Measurements from ENCODE around the gene CCDC122. TPM values are rescaled to one million over a fixed set of nuclear protein-coding genes. Genes with fewer than 3 reads are reported as not detected.

CCDC122 gene
- total and polyA plus RNA-seq, 9 of the 15 experiments (the other 6 are each of a cell fraction or from before 2014, with no cell fraction given): not detected

DNA sequence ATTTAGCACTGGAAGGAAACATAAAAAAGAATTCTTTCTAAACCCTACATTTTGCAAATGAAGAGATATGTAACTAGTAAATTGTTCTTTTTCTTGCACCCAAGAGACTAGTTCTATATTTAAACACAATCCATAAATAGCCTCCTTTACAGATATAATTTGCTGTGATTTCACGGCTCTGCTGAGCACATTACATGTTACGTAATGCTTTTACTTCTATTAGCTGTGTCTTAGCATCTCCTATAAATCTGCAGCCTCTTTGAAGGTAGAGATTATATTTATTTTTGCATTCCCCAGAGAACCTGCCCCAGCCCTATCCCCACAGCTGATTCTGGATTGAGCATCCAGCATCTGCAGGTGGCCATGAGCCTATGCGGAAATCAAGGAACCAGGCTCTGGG, 32.3 kb upstream of the CCDC122 start:
- BruUV-seq (replicated peaks): no TSS peak
- no peak for FAIRE-seq
- CTCF ChIA-PET (ENCODE audit: low intra/inter-chr PET ratio): no interaction called here

More for the DNA sequence above, 32.3 kb upstream of the CCDC122 start:
- POLR2A ChIA-PET: interaction anchor here (0.6 to 1.0 kb wide), 2 partner anchors 10 to 531 kb away, joined by 3 read pairs; no protein-coding TSS in a partner anchor
- Histone ChIP-seq H3K27me3 (ENCODE audit: control insufficient read depth in 2 of 2, insufficient read depth in 2 of 2, low read length in 2 of 2) (no peaks in the 10 kb centered on the region; a peak in 1 of 5 replicates), H3K4me2 (ENCODE audit: insufficient read depth, low read length) (no peak overlapping the region), H3K4me1 (replicated peaks in 1 of 2; ENCODE audit: control insufficient read depth in 2 of 2, insufficient read depth in 2 of 2, low read length in 2 of 2) (no peaks in the 10 kb centered on the region), H3K9me3 (replicated peaks; ENCODE audit: control insufficient read depth, insufficient read depth, low read depth, low read length) (no peaks in the 10 kb centered on the region), H4K20me1 (replicated peaks; ENCODE audit: control insufficient read depth, insufficient read depth, low read length) (no peaks in the 10 kb centered on the region), H2AFZ (ENCODE audit: low read depth, low read length) (no peak overlapping the region), H3K79me2 (ENCODE audit: control insufficient read depth, insufficient read depth, low read length) (no peaks in the 10 kb centered on the region), H3K9ac (ENCODE audit: insufficient read depth in 1 of 2, low read depth in 2 of 2, low read length in 2 of 2) (no peak overlapping the region), H3K36me3 (ENCODE audit: control insufficient read depth, insufficient read depth, low read length) (no peaks in the 10 kb centered on the region), H3K27ac (ENCODE audit: extremely low read depth, low read depth, low read length) (no peak overlapping the region), H3K4me3 (no peak overlapping the region), H3K9me1 (ENCODE audit: control insufficient read depth, insufficient read depth, low read length) (no peaks in the 10 kb centered on the region)
- no peak for TF ChIP-seq MCM2 (IDR thresholded peaks at IDR 0.05; ENCODE audit: low read depth)
- TF ChIP-seq CTBP1 (IDR thresholded peaks at IDR 0.05; ENCODE audit: borderline replicate concordance): no peak
- TF ChIP-seq LCOR (CRISPR knock-in tag; IDR thresholded peaks at IDR 0.05): no peak
- TF ChIP-seq, protein P1, sequence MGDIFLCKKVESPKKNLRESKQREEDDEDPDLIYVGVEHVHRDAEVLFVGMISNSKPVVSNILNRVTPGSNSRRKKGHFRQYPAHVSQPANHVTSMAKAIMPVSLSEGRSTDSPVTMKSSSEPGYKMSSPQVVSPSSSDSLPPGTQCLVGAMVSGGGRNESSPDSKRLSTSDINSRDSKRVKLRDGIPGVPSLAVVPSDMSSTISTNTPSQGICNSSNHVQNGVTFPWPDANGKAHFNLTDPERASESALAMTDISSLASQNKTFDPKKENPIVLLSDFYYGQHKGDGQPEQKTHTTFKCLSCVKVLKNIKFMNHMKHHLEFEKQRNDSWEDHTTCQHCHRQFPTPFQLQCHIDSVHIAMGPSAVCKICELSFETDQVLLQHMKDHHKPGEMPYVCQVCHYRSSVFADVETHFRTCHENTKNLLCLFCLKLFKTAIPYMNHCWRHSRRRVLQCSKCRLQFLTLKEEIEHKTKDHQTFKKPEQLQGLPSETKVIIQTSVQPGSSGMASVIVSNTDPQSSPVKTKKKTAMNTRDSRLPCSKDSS (IDR thresholded peaks at IDR 0.05; ENCODE audit: low read depth, partially characterized antibody): no peak
- no peak for TF ChIP-seq CHCHD3 (CRISPR knock-in tag; IDR thresholded peaks at IDR 0.05)
- TF ChIP-seq DIDO1 (tag; IDR thresholded peaks at IDR 0.05; ENCODE audit: low read depth): no peak
- TF ChIP-seq, protein P2, sequence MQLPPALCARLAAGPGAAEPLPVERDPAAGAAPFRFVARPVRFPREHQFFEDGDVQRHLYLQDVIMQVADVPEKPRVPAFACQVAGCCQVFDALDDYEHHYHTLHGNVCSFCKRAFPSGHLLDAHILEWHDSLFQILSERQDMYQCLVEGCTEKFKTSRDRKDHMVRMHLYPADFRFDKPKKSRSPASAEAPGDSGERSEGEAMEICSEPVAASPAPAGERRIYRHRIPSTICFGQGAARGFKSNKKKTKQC (CRISPR knock-in tag; IDR thresholded peaks at IDR 0.05): no peak
- TF ChIP-seq, protein P3, sequence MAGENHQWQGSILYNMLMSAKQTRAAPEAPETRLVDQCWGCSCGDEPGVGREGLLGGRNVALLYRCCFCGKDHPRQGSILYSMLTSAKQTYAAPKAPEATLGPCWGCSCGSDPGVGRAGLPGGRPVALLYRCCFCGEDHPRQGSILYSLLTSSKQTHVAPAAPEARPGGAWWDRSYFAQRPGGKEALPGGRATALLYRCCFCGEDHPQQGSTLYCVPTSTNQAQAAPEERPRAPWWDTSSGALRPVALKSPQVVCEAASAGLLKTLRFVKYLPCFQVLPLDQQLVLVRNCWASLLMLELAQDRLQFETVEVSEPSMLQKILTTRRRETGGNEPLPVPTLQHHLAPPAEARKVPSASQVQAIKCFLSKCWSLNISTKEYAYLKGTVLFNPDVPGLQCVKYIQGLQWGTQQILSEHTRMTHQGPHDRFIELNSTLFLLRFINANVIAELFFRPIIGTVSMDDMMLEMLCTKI (IDR thresholded peaks at IDR 0.05; ENCODE audit: partially characterized antibody): no peak
- TF ChIP-seq BCOR (IDR thresholded peaks at IDR 0.05): no peak
- TF ChIP-seq GATAD2B (IDR thresholded peaks at IDR 0.05; ENCODE audit: borderline replicate concordance): no peak
- TF ChIP-seq, protein P4, sequence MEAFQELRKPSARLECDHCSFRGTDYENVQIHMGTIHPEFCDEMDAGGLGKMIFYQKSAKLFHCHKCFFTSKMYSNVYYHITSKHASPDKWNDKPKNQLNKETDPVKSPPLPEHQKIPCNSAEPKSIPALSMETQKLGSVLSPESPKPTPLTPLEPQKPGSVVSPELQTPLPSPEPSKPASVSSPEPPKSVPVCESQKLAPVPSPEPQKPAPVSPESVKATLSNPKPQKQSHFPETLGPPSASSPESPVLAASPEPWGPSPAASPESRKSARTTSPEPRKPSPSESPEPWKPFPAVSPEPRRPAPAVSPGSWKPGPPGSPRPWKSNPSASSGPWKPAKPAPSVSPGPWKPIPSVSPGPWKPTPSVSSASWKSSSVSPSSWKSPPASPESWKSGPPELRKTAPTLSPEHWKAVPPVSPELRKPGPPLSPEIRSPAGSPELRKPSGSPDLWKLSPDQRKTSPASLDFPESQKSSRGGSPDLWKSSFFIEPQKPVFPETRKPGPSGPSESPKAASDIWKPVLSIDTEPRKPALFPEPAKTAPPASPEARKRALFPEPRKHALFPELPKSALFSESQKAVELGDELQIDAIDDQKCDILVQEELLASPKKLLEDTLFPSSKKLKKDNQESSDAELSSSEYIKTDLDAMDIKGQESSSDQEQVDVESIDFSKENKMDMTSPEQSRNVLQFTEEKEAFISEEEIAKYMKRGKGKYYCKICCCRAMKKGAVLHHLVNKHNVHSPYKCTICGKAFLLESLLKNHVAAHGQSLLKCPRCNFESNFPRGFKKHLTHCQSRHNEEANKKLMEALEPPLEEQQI (IDR thresholded peaks at IDR 0.05): no peak
- TF ChIP-seq KHSRP (IDR thresholded peaks at IDR 0.05): no peak
- no peak for TF ChIP-seq PRMT5 (CRISPR knock-in tag; IDR thresholded peaks at IDR 0.05)
- TF ChIP-seq DMBX1 (CRISPR knock-in tag; IDR thresholded peaks at IDR 0.05; ENCODE audit: borderline replicate concordance): no peak
- no peak for TF ChIP-seq ELF2 (CRISPR knock-in tag; IDR thresholded peaks at IDR 0.05)
- TF ChIP-seq, protein P5, sequence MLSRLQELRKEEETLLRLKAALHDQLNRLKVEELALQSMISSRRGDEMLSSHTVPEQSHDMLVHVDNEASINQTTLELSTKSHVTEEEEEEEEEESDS (CRISPR knock-in tag; IDR thresholded peaks at IDR 0.05): no peak
- TF ChIP-seq HCFC1 (IDR thresholded peaks at IDR 0.05; ENCODE audit: low read depth, low read length): no peak
- no peak for TF ChIP-seq HDAC6 (IDR thresholded peaks at IDR 0.05; ENCODE audit: low read depth, low read length)
- no peak for TF ChIP-seq PHB2 (IDR thresholded peaks at IDR 0.05; ENCODE audit: low read depth)
- in situ Hi-C loops (cut with MboI) (loop anchor here (10.0 to 25.0 kb wide), 2 partner anchors 275 to 563 kb away; no protein-coding TSS in a partner anchor), intact Hi-C loops (cut with micrococcal nuclease) (no loop called here)
- no peak for ATAC-seq
- no peak for DNase-seq (ENCODE audit: extremely low read depth in 1 of 4, low spot score in 3 of 4)
- WGBS (ENCODE audit: insufficient coverage, low coverage, missing lambda C conversion rate): 0% methylated on average over 3 of the region's 3 CpGs

Measured in K562 (cell line).